DOHH2 (cell line): ENCODE results near the gene FAM227A.

Experiments used
- CTCF ChIP-seq: fragments of 200-600 bp; sonication (generic); IDR thresholded peaks from one replicate; pipeline ENCODE4 v1.5.1; 2014; ENCODE audit warnings: antibody characterized with exemption, mild to moderate bottlenecking, low read depth, low read length; ENCODE audit not compliant: poor library complexity, severe bottlenecking
- EZH2phosphoT487 ChIP-seq: fragments of 200-600 bp; sonication (generic); IDR thresholded peaks from 2 replicates; pipeline ENCODE4 v1.6.1; 2017; ENCODE audit warnings: borderline replicate concordance, mild to moderate bottlenecking, antibody characterized with exemption, low read length, moderate library complexity, mixed read lengths

GRCh38 chr22:38549101-38549894 is 106.9 kb downstream of the FAM227A start:
- no peak for TF ChIP-seq CTCF
- TF ChIP-seq EZH2phosphoT487: no peak
